Ovary (tissue), 3 donors: Measurements from ENCODE around the gene NAT14.

ENCODE experiments used
- CTCF ChIP-seq, 3 donors: fragments of 450-650 bp in 2 of 3; fragments of 200-600 bp in 1 of 3; IDR thresholded peaks; one replicate each; pipeline versions ENCODE4 v1.5.1 to v1.8.0; 2016 to 2022; ENCODE audit warnings: antibody characterized with exemption in 3 of 3, mild to moderate bottlenecking in 1 of 3
- EP300 ChIP-seq: sonication (generic); formaldehyde crosslinking; IDR thresholded peaks from one replicate; pipeline ENCODE4 v1.6.1; 2017; ENCODE audit warnings: antibody characterized with exemption
- POLR2A ChIP-seq: fragments of 450-650 bp; IDR thresholded peaks from one replicate; pipeline ENCODE4 v1.6.1; 2017; ENCODE audit warnings: antibody characterized with exemption, mild to moderate bottlenecking, moderate library complexity
- donor health status: DM: no; HTN: no; CAD: no.

- no peak for TF ChIP-seq EP300
- TF ChIP-seq POLR2A: no peak
- TF ChIP-seq CTCF (IDR thresholded peaks at IDR 0.05): no peak
Observed at GRCh38 chr19:55471266-55471665, 13.7 kb upstream of the NAT14 start.
